Dendritic cell treated with granulocyte-macrophage colony-stimulating factor and Interleukin-4, amounts not matched to agents 40 ng/mL and 50 ng/mL, for 4 days (primary cell): Measurements from ENCODE around the gene PIF1.
"Not testable (repeated sequence)": the region's sequence is repeated elsewhere in the genome, so short reads cannot be mapped to it uniquely, and the experiment has no call there.

Experiments
- H3K27ac Mint-ChIP-seq: one replicate; pipeline ENCODE4 v1.8.0; 2022; ENCODE audit warnings: mild to moderate bottlenecking, mixed read lengths
- H3K27me3 Mint-ChIP-seq: one replicate; pipeline ENCODE4 v1.8.0; 2022; ENCODE audit warnings: mild to moderate bottlenecking, mixed read lengths
- H3K36me3 Mint-ChIP-seq: one replicate; pipeline ENCODE4 v1.8.0; 2022; ENCODE audit warnings: low read depth, mixed read lengths
- H3K4me1 Mint-ChIP-seq: one replicate; pipeline ENCODE4 v1.8.0; 2022; ENCODE audit warnings: low read depth, mixed read lengths
- H3K4me3 Mint-ChIP-seq: one replicate; pipeline ENCODE4 v1.8.0; 2022; ENCODE audit warnings: mild to moderate bottlenecking, moderate library complexity, mixed read lengths
- H3K9me3 Mint-ChIP-seq: one replicate; pipeline ENCODE4 v1.8.0; 2022; ENCODE audit warnings: mixed read lengths
- intact Hi-C: fragments of 100-400 bp; cut with micrococcal nuclease; formaldehyde crosslinking; loops from one replicate; pipeline ENCODE4 v1.15.0; 2022

The PIF1 gene

DNA sequence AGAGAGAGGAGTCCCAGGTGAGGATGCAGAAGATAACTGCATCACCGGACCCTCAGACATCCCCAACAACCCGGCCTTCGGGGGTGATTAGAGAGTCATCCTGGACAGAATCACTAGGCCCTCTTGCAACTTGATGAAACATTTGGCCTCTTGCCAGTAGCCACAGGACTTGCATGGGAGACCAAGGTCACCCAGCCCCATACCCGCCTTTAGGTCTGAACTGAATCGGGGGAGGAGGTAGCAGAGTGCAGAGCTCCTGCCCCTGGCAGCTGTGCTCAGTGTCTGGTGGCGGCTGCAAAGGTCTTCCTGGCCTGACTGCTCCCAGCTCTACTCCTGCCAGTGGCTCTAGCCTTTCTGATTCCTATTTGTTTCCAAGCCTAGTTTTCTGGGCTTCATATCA lies 12.4 kb downstream of the PIF1 start:
- Mint-ChIP-seq H3K9me3 (no peaks in the 10 kb centered on the region), H3K36me3 (no peaks in the 10 kb centered on the region), H3K27me3 (peaks cover 16% of the 10 kb centered on the region), H3K4me1 (peaks cover 25% of the 10 kb centered on the region), H3K27ac (no peak overlapping the region), H3K4me3 (no peak overlapping the region)
- intact Hi-C loops = no loop called here

DNA sequence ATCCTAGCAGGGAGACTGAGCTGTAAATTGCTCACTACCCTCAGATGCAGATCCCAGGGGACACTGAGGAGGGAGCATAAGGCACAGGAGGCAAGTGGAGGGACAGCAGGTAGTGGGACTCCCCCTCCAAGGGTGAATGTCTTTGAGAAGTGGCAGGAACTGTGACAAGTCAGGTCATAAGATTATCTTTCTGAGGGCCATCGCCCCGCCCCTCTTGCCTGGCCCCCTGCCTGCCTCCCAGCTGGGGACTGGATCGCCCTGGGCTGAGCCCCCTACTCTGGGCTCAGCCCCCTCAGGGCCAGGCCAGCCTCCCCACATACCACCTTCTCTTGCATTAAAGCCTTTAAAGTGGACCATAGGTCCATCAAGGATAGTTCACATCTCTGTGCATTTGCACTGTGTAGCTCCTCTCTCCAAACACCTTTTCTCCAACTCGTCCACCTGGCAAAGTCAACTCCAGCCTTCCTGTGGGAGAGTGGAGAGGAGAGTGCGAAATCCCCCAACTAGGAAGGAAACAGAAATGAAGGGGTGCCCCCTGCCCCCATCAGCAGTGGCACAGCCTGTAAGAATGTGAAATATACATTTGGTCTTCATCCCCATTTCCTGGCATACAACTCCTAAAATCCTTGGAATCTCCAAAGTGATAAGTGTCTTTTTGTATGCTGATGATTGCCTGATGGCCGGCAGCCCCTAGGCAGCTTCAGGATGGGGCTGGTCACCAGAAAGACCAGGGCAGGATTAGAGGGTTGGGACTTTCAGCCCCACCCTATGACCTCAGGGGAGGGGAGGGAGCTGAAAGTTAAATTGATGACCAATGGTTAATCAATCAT lies 14.7 kb downstream of the PIF1 start:
- H3K9me3 Mint-ChIP-seq = no peaks in the 10 kb centered on the region
- H3K4me1 Mint-ChIP-seq = peaks cover 25% of the 10 kb centered on the region
- no peak overlapping the region for H3K4me3 Mint-ChIP-seq
- peaks cover 23% of the 10 kb centered on the region for H3K27me3 Mint-ChIP-seq
- intact Hi-C loops = loop anchor here (1.0 kb wide), 1 partner anchor 79 kb away; no protein-coding TSS in a partner anchor
- H3K27ac Mint-ChIP-seq = no peak overlapping the region
- H3K36me3 Mint-ChIP-seq = no peaks in the 10 kb centered on the region

DNA sequence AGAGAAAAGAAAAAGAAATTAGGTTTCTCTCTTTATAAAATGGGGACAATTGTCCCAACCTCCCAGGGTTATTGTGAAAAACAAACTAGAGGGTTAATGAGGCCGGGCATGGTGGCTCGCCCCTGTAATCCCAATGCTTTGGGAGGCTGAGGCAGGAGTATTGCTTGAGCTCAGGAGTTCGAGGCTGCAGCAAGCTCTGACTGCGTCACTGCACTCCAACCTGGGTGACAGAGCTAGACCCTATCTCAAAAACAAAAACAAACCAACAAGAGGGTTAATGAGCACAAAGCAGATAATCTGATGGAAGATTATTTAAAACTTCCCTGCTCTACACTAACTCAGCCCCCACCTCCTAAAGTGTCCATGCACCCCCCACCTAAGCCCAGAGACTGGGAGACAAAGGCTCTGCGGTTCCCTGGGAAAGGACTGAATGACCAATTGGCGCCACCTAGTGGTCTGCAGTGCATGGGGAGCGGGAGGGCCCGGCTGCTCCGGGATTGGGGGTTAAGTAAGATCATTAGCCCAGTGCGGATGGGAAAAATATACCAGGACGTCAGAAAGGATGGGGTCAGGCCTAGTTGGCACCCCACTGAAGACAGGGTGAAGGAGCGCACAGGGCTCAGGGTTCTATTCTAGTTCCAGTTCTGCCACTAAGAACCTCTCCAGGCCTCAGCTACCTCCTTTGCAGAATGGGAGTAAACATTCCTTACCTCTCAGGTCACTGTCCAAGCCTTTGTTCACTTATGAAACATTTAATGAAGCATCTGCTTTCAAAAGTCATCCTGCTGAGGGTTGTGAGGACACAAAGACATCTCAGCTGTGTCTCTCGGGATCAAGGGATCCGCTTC lies 15.6 kb downstream of the PIF1 start:
- H3K27me3 Mint-ChIP-seq = peaks cover 24% of the 10 kb centered on the region
- H3K27ac Mint-ChIP-seq = no peak overlapping the region
- intact Hi-C loops = loop anchor here (1.0 kb wide), 1 partner anchor 79 kb away; no protein-coding TSS in a partner anchor
- H3K9me3 Mint-ChIP-seq = no peaks in the 10 kb centered on the region
- no peak overlapping the region for H3K4me3 Mint-ChIP-seq
- peaks cover 18% of the 10 kb centered on the region for H3K4me1 Mint-ChIP-seq
- H3K36me3 Mint-ChIP-seq = no peaks in the 10 kb centered on the region

DNA sequence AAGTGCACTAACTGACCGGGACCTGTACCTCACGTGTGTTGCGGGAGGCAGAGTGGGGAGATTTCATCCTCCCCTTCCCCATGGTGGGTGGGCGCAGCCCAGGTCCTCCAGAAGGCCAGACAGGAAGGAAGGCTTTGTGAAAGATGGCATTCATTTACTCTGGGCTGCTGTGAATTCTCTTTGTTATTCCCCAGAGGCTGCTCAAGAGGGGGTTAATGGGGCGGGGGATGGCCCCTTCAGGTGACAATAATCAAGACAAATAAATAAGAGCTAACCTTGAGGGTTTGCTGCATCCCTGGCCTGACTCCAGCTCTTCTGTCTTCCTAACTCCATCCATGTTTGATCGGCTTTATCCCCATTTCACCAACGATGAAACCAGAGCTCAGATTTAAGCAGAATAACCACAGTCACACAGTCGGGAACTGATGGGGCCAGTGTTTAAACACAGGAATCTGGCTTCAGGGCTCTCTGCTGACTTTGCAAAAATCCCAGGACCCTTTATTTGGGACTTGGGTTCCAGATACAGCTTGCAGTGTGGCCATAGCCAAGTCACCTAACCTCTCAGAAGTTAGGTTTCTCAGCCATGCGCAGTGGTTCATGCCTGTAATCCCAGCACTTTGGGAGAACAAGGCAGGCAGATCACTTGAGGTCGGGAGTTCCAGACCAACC lies 16.5 kb downstream of the PIF1 start:
- intact Hi-C loops = no loop called here
- H3K4me3 Mint-ChIP-seq = no peak overlapping the region
- H3K36me3 Mint-ChIP-seq = no peaks in the 10 kb centered on the region
- peaks cover 15% of the 10 kb centered on the region for H3K4me1 Mint-ChIP-seq
- H3K9me3 Mint-ChIP-seq = no peaks in the 10 kb centered on the region
- H3K27ac Mint-ChIP-seq = no peak overlapping the region
- peaks cover 28% of the 10 kb centered on the region for H3K27me3 Mint-ChIP-seq

DNA sequence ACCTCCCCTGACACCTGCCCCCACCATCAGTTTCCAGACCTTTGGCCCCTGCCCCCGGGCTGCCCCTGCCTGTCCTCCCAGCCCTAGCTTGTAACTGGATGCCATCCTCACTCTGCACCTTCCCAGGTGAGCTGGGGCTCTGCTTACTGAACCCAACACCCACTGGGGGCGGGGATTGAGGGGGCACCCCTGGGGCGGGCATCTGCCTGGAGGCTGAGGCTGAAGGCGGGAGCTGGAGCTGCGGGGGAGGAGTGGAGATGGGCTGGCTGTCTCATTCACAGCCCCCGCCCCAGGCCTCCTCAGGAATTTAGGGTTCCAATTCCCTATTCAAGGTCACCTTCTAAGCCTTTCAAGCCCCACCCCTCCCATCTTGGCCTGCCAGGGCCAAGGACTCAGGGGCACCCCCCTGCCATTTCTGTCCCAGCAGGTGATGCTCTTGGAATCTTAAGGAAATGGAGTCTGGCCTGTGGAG lies 17.7 kb downstream of the PIF1 start:
- Mint-ChIP-seq H3K27ac (no peak overlapping the region), H3K4me3 (no peak overlapping the region), H3K4me1 (peaks cover 8% of the 10 kb centered on the region), H3K27me3 (peaks cover 30% of the 10 kb centered on the region), H3K9me3 (no peaks in the 10 kb centered on the region), H3K36me3 (no peaks in the 10 kb centered on the region)
- intact Hi-C loops = no loop called here

DNA sequence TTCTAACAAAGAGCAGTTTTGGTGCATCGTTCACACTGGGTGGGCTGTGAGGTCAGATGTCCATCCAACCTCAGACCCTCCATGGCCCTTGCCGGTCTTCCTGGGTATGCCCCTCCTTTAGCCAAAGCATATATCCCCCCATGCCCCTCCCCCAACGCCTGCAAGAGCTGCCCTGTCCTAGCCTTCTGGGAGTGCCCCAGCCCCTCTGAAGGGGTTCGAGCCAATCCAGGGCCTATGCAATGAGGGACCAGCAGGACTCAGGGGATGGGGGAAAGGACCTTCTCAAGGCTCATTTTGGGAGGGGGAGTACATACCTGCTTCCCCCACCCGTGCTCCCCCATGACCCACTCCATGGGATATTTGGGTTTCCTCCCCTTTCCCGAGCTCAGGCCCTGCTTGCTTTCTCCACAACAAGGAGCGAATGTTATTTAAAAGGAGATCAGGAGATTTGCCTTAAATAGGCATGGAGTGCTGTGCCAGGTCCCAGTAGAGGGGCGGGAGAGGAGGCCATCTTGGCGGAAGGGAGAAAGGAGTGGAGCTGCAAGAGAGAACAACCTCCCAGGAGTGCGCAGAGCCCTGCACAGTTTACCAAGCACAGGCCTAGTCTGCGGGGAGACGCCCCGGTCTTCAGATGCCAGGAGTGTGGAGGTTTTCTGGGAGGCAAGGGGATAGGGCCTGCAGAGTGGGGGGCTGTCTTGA lies 18.2 kb downstream of the PIF1 start:
- no peaks in the 10 kb centered on the region for H3K36me3 Mint-ChIP-seq
- peaks cover 5% of the 10 kb centered on the region for H3K4me1 Mint-ChIP-seq
- H3K27ac Mint-ChIP-seq = no peak overlapping the region
- H3K27me3 Mint-ChIP-seq = peaks cover 30% of the 10 kb centered on the region
- intact Hi-C loops = no loop called here
- no peaks in the 10 kb centered on the region for H3K9me3 Mint-ChIP-seq
- no peak overlapping the region for H3K4me3 Mint-ChIP-seq

DNA sequence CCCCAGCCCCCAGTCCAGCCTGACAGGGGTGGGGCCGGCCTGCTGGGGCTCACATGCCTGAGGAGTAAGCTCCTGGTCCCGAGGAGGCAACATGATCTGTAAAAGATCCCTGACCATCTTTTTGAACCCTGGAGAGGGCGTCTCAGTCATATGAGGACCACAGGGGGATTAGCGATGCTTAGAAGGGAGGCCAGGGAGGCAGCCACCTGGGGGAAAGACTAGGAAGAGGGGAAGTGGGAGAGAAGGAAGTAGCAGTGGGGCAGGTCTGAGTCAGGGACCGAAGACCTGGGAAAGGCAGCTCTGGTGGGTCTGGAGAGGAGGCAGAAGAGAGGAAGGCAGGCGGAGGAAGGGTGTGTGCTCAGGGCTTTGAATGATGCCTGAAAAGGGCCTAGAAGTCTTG lies 18.9 kb downstream of the PIF1 start:
- H3K36me3 Mint-ChIP-seq = no peaks in the 10 kb centered on the region
- no peaks in the 10 kb centered on the region for H3K9me3 Mint-ChIP-seq
- intact Hi-C loops = no loop called here
- no peak overlapping the region for H3K4me3 Mint-ChIP-seq
- H3K27ac Mint-ChIP-seq = no peak overlapping the region
- peaks cover 5% of the 10 kb centered on the region for H3K4me1 Mint-ChIP-seq
- H3K27me3 Mint-ChIP-seq = peaks cover 30% of the 10 kb centered on the region

DNA sequence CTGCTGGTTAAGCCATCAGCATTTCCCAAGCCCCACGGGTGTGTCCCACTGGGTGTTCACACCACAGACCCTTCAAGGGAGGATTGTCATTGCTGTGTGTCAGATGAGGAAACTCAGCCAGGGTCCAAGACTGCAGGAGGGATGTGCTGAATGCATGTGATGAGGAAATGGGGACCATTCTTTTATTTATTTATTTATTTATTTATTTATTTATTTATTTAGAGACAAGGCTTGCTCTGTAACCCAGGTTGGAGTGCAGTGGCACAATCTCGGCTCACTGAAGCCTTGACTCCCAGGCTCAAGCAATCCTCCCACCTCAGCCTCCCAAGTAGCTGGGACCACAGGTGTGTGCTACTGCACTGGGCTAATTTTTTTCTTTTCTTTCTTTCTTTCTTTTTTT lies 20.8 kb downstream of the PIF1 start:
- Mint-ChIP-seq H3K27ac (no peak overlapping the region), H3K36me3 (no peaks in the 10 kb centered on the region), H3K4me1 (no peaks in the 10 kb centered on the region), H3K9me3 (no peaks in the 10 kb centered on the region), H3K4me3 (no peak overlapping the region), H3K27me3 (peaks cover 23% of the 10 kb centered on the region)
- intact Hi-C loops = no loop called here

DNA sequence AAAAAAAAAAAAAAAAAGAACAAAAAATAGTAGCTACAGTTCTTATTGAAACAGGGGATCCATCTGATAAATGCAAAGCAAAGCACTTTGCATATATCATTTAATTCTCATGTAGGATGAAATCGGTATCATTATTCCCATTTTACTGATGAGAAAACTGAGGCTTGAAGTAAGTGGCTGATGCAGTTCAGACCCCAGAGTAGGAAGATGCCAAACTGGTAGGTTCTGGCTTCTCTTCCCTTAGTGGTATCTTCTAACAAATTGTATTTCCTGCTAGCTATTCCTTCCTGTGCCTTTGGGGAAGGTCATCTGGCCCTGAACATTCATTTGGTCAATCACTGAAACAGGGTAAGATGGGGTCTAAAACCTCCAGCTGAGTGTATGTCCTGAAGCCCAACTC lies 21.9 kb downstream of the PIF1 start:
- Mint-ChIP-seq H3K9me3 (no peaks in the 10 kb centered on the region), H3K36me3 (no peaks in the 10 kb centered on the region), H3K27me3 (peaks cover 15% of the 10 kb centered on the region), H3K4me3 (no peak overlapping the region), H3K4me1 (no peaks in the 10 kb centered on the region), H3K27ac (no peak overlapping the region)
- intact Hi-C loops = no loop called here

DNA sequence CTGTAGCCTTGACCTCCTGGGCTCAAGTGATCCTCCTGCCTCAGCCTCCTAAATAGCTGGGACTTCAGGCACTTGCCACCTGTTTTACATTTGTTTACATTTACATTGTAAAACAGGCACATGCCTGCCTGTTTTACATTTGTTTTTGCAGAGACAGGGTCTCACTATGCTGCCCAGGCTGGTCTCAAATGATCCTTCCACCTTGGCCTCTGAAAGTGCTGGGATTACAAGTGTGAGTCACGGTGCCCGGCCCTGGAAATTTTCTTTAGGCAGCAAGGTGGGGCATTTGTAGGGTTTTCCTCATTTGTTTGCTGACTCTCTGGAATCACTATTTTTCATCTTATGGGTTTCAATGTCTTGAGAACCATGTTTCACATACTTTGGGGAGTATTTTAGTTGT lies 25.0 kb downstream of the PIF1 start:
- intact Hi-C loops = no loop called here
- H3K9me3 Mint-ChIP-seq = no peaks in the 10 kb centered on the region

DNA sequence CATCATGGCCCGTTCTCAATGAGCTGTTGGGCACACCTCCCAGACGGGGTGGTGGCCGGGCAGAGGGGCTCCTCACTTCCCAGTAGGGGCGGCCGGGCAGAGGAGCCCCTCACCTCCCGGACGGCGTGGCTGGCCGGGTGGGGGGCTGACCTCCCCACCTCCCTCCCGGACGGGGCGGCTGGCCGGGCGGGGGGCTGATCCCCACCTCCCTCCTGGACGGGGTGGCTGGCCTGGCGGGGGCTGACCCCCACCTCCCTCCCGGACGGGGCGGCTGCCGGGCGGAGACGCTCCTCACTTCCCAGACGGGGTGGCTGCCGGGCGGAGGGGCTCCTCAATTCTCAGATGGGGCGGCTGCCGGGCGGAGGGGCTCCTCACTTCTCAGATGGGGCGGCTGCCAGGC lies 26.5 kb downstream of the PIF1 start:
- not testable (repeated sequence) for H3K27ac Mint-ChIP-seq

More for the DNA sequence above, 25.0 kb downstream of the PIF1 start:
- Mint-ChIP-seq H3K27ac (no peak overlapping the region), H3K27me3 (peaks cover 8% of the 10 kb centered on the region), H3K36me3 (no peaks in the 10 kb centered on the region), H3K4me3 (no peak overlapping the region), H3K4me1 (no peaks in the 10 kb centered on the region)

DNA sequence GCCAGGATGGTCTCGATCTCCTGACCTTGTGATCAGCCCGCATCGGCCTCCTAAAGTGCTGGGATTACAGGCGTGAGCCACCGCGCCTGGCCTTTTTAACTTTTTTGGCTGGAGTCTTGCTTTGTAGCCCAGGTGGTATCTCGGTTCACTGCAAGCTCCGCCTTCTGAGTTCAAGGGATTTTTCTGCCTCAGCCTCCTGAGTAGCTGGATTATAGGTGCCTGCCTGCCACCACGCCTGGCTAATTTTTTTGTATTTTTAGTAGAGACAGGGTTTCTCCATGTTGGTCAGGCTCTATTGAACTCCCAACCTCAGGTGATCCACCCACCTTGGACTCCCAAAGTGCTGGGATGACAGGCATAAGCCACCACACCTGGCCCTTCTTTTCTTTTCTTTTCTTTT lies 29.5 kb downstream of the PIF1 start:
- H3K36me3 Mint-ChIP-seq, H3K27me3 Mint-ChIP-seq, H3K4me1 Mint-ChIP-seq, H3K27ac Mint-ChIP-seq, H3K9me3 Mint-ChIP-seq, intact Hi-C loops, H3K4me3 Mint-ChIP-seq: not testable (repeated sequence)

More for the DNA sequence above, 26.5 kb downstream of the PIF1 start:
- H3K36me3 Mint-ChIP-seq, intact Hi-C loops, H3K27me3 Mint-ChIP-seq, H3K9me3 Mint-ChIP-seq, H3K4me1 Mint-ChIP-seq, H3K4me3 Mint-ChIP-seq: not testable (repeated sequence)

DNA sequence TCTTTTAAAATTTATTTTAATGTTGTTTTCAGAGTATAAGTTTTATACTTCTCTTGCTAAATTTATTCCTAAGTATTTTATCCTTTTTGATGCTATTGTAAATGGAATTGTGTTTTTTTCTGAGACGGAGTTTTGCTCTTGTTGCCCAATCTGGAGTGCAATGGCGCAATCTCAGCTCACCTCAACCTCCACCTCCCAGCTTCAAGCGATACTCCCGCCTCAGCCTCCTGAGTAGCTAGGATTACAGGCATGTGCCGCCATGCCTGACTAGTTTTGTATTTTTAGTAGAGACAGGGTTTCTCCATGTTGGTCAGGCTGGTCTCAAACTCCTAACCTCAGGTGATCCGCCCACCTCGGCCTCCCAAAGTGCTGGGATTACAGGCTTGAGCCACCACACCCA lies 30.1 kb downstream of the PIF1 start:
- H3K9me3 Mint-ChIP-seq, H3K4me1 Mint-ChIP-seq, intact Hi-C loops, H3K27me3 Mint-ChIP-seq, H3K36me3 Mint-ChIP-seq, H3K4me3 Mint-ChIP-seq, H3K27ac Mint-ChIP-seq: not testable (repeated sequence)
